GM18520 (cell line): Measurements from ENCODE around the gene PSMG4.
"Not testable (repeated sequence)": the region's sequence is repeated elsewhere in the genome, so short reads cannot be mapped to it uniquely, and the experiment has no call there.

Source experiments
- ATAC-seq: cut with Tn5 transposase; IDR thresholded peaks from one replicate; pipeline ENCODE4 v1.9.1; 2021; ENCODE audit not compliant: unreplicated experiment

The PSMG4 gene

GRCh38 chr6:3230256-3230882 is 28.4 kb upstream of the PSMG4 start:
- no peak for ATAC-seq

GRCh38 chr6:3230900-3231246 is 27.9 kb upstream of the PSMG4 start:
- ATAC-seq = no peak

GRCh38 chr6:3231247-3232016 is 27.3 kb upstream of the PSMG4 start:
- ATAC-seq = no peak

- ATAC-seq = no peak
Measured at GRCh38 chr6:3232017-3232945, 26.5 kb upstream of the PSMG4 start.

GRCh38 chr6:3233321-3233720 is 25.4 kb upstream of the PSMG4 start:
- ATAC-seq = no peak

- no peak for ATAC-seq
Measured at GRCh38 chr6:3233904-3234303, 24.8 kb upstream of the PSMG4 start.

GRCh38 chr6:3235486-3235885 is 23.3 kb upstream of the PSMG4 start:
- no peak for ATAC-seq

- no peak for ATAC-seq
Measured at GRCh38 chr6:3236005-3236404, 22.7 kb upstream of the PSMG4 start.

- ATAC-seq = no peak
Measured at GRCh38 chr6:3237761-3238662, 20.7 kb upstream of the PSMG4 start.

- no peak for ATAC-seq
Measured at GRCh38 chr6:3239110-3239830, 19.5 kb upstream of the PSMG4 start.

- ATAC-seq = no peak
Measured at GRCh38 chr6:3240595-3240994, 18.2 kb upstream of the PSMG4 start.

- not testable (repeated sequence) for ATAC-seq
Measured at GRCh38 chr6:3241745-3242144, 17.0 kb upstream of the PSMG4 start.

GRCh38 chr6:3242768-3243167 is 16.0 kb upstream of the PSMG4 start:
- no peak for ATAC-seq

- no peak for ATAC-seq
Measured at GRCh38 chr6:3244003-3244831, 14.5 kb upstream of the PSMG4 start.

- ATAC-seq = not testable (repeated sequence)
Measured at GRCh38 chr6:3244832-3245161, 13.9 kb upstream of the PSMG4 start.

- no peak for ATAC-seq
Measured at GRCh38 chr6:3245216-3245615, 13.5 kb upstream of the PSMG4 start.

GRCh38 chr6:3247255-3248146 is 11.2 kb upstream of the PSMG4 start:
- ATAC-seq = no peak

- ATAC-seq = no peak
Measured at GRCh38 chr6:3249821-3250220, 8.9 kb upstream of the PSMG4 start.
